IMR-90 (cell line): ENCODE results near the gene RBBP6. TPM values are rescaled to one million over a fixed set of nuclear protein-coding genes. Genes with fewer than 3 reads are reported as not detected.

ENCODE experiments used
- ATAC-seq: fragments of 200-7000 bp; cut with Tn5 transposase; 2 replicates; pipeline ENCODE4 v1.9.1; 2020; ENCODE audit warnings: low read depth, mild to moderate bottlenecking, moderate library complexity
- BruUV-seq: library from RNA; stranded (reverse); fragments of 400-500 nt; replicated peaks from 2 replicates; lab custom pipeline; 2021; lab: Mats Ljungman, UMichigan
- CTCF ChIA-PET: fragments of 300-600 bp; formaldehyde crosslinking; extraction: SDS; loops from one replicate; lab custom pipeline; 2021; ENCODE audit warnings: antibody characterized with exemption; lab: Yijun Ruan, JAX
- POLR2A ChIA-PET: fragments of 300-600 bp; sonication (Branson Sonifier 250); formaldehyde crosslinking; loops from one replicate; lab custom pipeline; 2022; ENCODE audit warnings: antibody characterized with exemption; ENCODE audit not compliant: unreplicated experiment; lab: Charles Lee
- DNase-seq: peaks from one replicate; pipeline ENCODE4 v3.0.0; 2013
- H2AFZ ChIP-seq: replicated peaks from 2 replicates; pipeline ENCODE3; 2013; ENCODE audit warnings: low read length, mild to moderate bottlenecking; ENCODE audit not compliant: poor library complexity
- H2AK5ac ChIP-seq: 2 replicates; pipeline ENCODE4 v1.6.1; 2013; ENCODE audit warnings: low read depth, low read length, inconsistent platforms
- H2AK9ac ChIP-seq: replicated peaks from 2 replicates; pipeline ENCODE3; 2013; ENCODE audit warnings: mild to moderate bottlenecking, low read depth, low read length, moderate library complexity; ENCODE audit not compliant: poor library complexity
- H2BK120ac ChIP-seq: 2 replicates; pipeline ENCODE4 v1.6.1; 2013; ENCODE audit warnings: low read depth, low read length, inconsistent platforms
- H2BK15ac ChIP-seq: 3 replicates; pipeline ENCODE4 v1.6.1; 2013; ENCODE audit warnings: low read depth, low read length, inconsistent platforms
- H2BK20ac ChIP-seq: 2 replicates; pipeline ENCODE4 v1.6.1; 2013; ENCODE audit warnings: low read depth, mild to moderate bottlenecking, inconsistent platforms, low read length, moderate library complexity
- H2BK5ac ChIP-seq: 2 replicates; pipeline ENCODE4 v1.6.1; 2013; ENCODE audit warnings: mild to moderate bottlenecking, low read depth, low read length, inconsistent platforms; ENCODE audit not compliant: poor library complexity, severe bottlenecking
- H3K14ac ChIP-seq: replicated peaks from 2 replicates; pipeline ENCODE4 v1.6.1; 2013; ENCODE audit warnings: low read depth, low read length, inconsistent platforms
- H3K18ac ChIP-seq: 2 replicates; pipeline ENCODE4 v1.6.1; 2013; ENCODE audit warnings: low read depth, low read length, control low read depth
- H3K23ac ChIP-seq: 2 replicates; pipeline ENCODE4 v1.6.1; 2013; ENCODE audit warnings: low read depth, low read length, inconsistent platforms
- H3K27ac ChIP-seq: 2 replicates; pipeline ENCODE4 v1.5.1; 2013; ENCODE audit warnings: mild to moderate bottlenecking, control low read depth, low read length; ENCODE audit not compliant: insufficient read depth
- H3K27me3 ChIP-seq: 2 replicates; pipeline ENCODE4 v1.6.1; 2013; ENCODE audit warnings: low read length; ENCODE audit not compliant: control insufficient read depth, insufficient read depth
- H3K36me3 ChIP-seq: 2 replicates; pipeline ENCODE4 v1.6.1; 2013; ENCODE audit warnings: low read length, mixed read lengths; ENCODE audit not compliant: control insufficient read depth, insufficient read depth
- H3K4ac ChIP-seq: 2 replicates; pipeline ENCODE4 v1.6.1; 2013; ENCODE audit warnings: low read depth, low read length, inconsistent platforms
- H3K4me1 ChIP-seq: 2 replicates; pipeline ENCODE4 v1.6.1; 2013; ENCODE audit warnings: low read length, mixed read lengths; ENCODE audit not compliant: control insufficient read depth, insufficient read depth
- H3K4me2 ChIP-seq: 2 replicates; pipeline ENCODE4 v1.6.1; 2013; ENCODE audit warnings: low read depth, mild to moderate bottlenecking, control low read depth, low read length, moderate library complexity
- H3K4me3 ChIP-seq: 2 replicates; pipeline ENCODE4 v1.5.1; 2013; ENCODE audit warnings: low read depth, mild to moderate bottlenecking, control low read depth, low read length, moderate library complexity; ENCODE audit not compliant: insufficient read depth
- H3K56ac ChIP-seq: 2 replicates; pipeline ENCODE4 v1.6.1; 2013; ENCODE audit warnings: low read length, inconsistent platforms; ENCODE audit not compliant: insufficient read depth; ENCODE audit errors: extremely low read depth
- H3K79me1 ChIP-seq, 2 experiments: 2 replicates each; pipeline ENCODE4 v1.6.1; 2013; ENCODE audit warnings: low read length in 2 of 2, inconsistent platforms in 1 of 2, low read depth in 1 of 2
- H3K9ac ChIP-seq: 2 replicates; pipeline ENCODE4 v1.6.1; 2013; ENCODE audit warnings: low read depth, low read length, control low read depth
- H3K9me1 ChIP-seq: 2 replicates; pipeline ENCODE4 v1.6.1; 2013; ENCODE audit warnings: low read length, inconsistent platforms; ENCODE audit not compliant: insufficient read depth
- H3K9me3 ChIP-seq: 2 replicates; pipeline ENCODE4 v1.6.1; 2013; ENCODE audit warnings: low read length; ENCODE audit not compliant: control insufficient read depth, insufficient read depth
- H4K20me1 ChIP-seq: 2 replicates; pipeline ENCODE4 v1.6.1; 2013; ENCODE audit warnings: low read length, inconsistent platforms; ENCODE audit not compliant: insufficient read depth
- H4K5ac ChIP-seq: 2 replicates; pipeline ENCODE4 v1.6.1; 2013; ENCODE audit warnings: mild to moderate bottlenecking, low read depth, low read length, control low read depth
- H4K8ac ChIP-seq, 2 experiments: 2 replicates each; pipeline ENCODE4 v1.6.1; 2013; ENCODE audit warnings: low read depth in 2 of 2, low read length in 2 of 2, control low read depth in 1 of 2, inconsistent platforms in 1 of 2
- H4K91ac ChIP-seq: 2 replicates; pipeline ENCODE4 v1.6.1; 2013; ENCODE audit warnings: low read depth, low read length, inconsistent platforms; ENCODE audit not compliant: insufficient read depth
- MAFK ChIP-seq: IDR thresholded peaks from 2 replicates; pipeline ENCODE4 v1.6.1; 2012; ENCODE audit warnings: low read depth, low read length, improper control_type of control experiment
- MAZ ChIP-seq: IDR thresholded peaks from 2 replicates; pipeline ENCODE4 v1.6.1; 2012; ENCODE audit warnings: low read depth, mild to moderate bottlenecking, low read length, improper control_type of control experiment, moderate library complexity, borderline replicate concordance
- MXI1 ChIP-seq: IDR thresholded peaks from 2 replicates; pipeline ENCODE4 v1.6.1; 2012; ENCODE audit warnings: low read depth, mild to moderate bottlenecking, low read length, moderate library complexity, borderline replicate concordance
- NFE2L2 ChIP-seq: fragments of 150-350 bp; IDR thresholded peaks from 2 replicates; pipeline ENCODE4 v1.6.1; 2016; ENCODE audit warnings: low read depth, mild to moderate bottlenecking, low read length
- RCOR1 ChIP-seq: IDR thresholded peaks from 2 replicates; pipeline ENCODE4 v1.6.1; 2012; ENCODE audit warnings: mild to moderate bottlenecking, low read length, improper control_type of control experiment; ENCODE audit not compliant: insufficient replicate concordance
- RFX5 ChIP-seq: IDR thresholded peaks from 2 replicates; pipeline ENCODE4 v1.8.0; 2012; ENCODE audit warnings: low read depth, mild to moderate bottlenecking, low read length, moderate library complexity
- SMC3 ChIP-seq: fragments of 150-350 bp; IDR thresholded peaks from 2 replicates; pipeline ENCODE4 v1.6.1; 2016; ENCODE audit warnings: low read depth, mild to moderate bottlenecking, antibody characterized with exemption, low read length, moderate library complexity
- WGBS, 2 experiments: methylation state at CpG; one replicate each; pipeline versions ENCODE4 v1.1.5 to v1.1.7; 2013; ENCODE audit warnings: missing lambda C conversion rate in 2 of 2; ENCODE audit not compliant: insufficient read length in 1 of 2; ENCODE audit errors: extremely low coverage in 2 of 2; 5-methylcytosine and 5-hydroxymethylcytosine counted together
- dilution Hi-C: fragments of 300-500 bp; cut with HindIII; formaldehyde crosslinking; loops from one replicate; pipeline ENCODE4 v1.14.3; 2018; ENCODE audit warnings: low sequenced_read_pairs; ENCODE audit not compliant: unreplicated experiment
- in situ Hi-C: fragments of 300-500 bp; cut with MboI; formaldehyde crosslinking; loops from 3 replicates; pipeline ENCODE4 v1.14.3; 2019; ENCODE audit warnings: low sequenced_read_pairs, inconsistent platforms, mixed read lengths
- intact Hi-C: fragments of 100-400 bp; cut with micrococcal nuclease; formaldehyde crosslinking; loops from 2 replicates; pipeline ENCODE4 v1.10.0; 2022
- polyA plus RNA-seq, 3 experiments: library from polyadenylated mRNA; depleted of rRNA; stranded (reverse); fragments of >200 nt; gene quantifications; 2 replicates each; pipeline ENCODE4 v1.2.3, GENCODE V29; 2012; ENCODE audit warnings: low replicate concordance in 1 of 3
- total RNA-seq: library from RNA; depleted of rRNA; stranded (reverse); fragments of >200 nt; gene quantifications from 2 replicates; pipeline ENCODE4 v1.2.3, GENCODE V29; 2012
- TF ChIP-seq, protein P1 (sequence below): conservative IDR thresholded peaks from 2 replicates; pipeline ENCODE4 v1.5.1; 2012; ENCODE audit warnings: mild to moderate bottlenecking, low read depth, low read length, improper control_type of control experiment

The RBBP6 gene
- total and polyA plus RNA-seq, 2 of the 4 experiments (the other 2 are of a cell fraction) = 7.2 to 17.8 TPM

DNA sequence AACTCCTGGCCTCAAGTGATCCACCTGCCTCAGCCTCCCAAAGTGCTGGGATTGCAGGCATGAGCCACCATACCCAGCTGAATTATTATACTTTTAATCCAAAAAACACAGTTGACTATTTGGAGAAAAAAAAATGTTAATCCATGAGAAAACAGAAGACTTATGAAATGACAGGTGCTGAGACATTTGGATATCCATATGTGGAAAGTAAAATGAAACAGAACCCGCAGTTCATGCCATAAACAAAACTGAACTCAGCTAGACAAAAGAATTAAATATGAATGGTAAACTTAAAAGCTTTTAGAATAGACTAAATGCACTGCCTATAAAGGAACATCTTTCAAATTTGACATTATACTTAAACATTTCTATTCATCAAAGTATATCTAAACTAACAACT, 8.2 kb upstream of the RBBP6 start:
- Histone ChIP-seq H3K9me1 (peaks cover 4% of the 10 kb centered on the region; the same call in 1 of the 2 replicates), H2AFZ (no peak overlapping the region), H3K4me2 (no peak overlapping the region), H4K91ac (no peak overlapping the region), H3K9me3 (no peaks in the 10 kb centered on the region), H3K27ac (no peak overlapping the region), H3K4ac (no peak overlapping the region), H2BK15ac (no peak overlapping the region), H4K8ac (no peak overlapping the region), H3K27me3 (no peaks in the 10 kb centered on the region), H3K36me3 (no peaks in the 10 kb centered on the region), H3K9ac (no peak overlapping the region), H4K20me1 (no peaks in the 10 kb centered on the region), H2AK5ac (no peak overlapping the region), H2BK120ac (no peak overlapping the region), H3K18ac (no peak overlapping the region), H3K14ac (no peak overlapping the region), H2BK5ac (no peak overlapping the region), H4K5ac (no peak overlapping the region), H3K4me1 (peaks cover 2% of the 10 kb centered on the region; the same call in 1 of the 2 replicates), H3K23ac (no peak overlapping the region), H2BK20ac (no peak overlapping the region), H3K56ac (no peak overlapping the region), H3K79me1 (no peaks in the 10 kb centered on the region), H2AK9ac (no peak overlapping the region), H3K4me3 (no peak overlapping the region)
- TF ChIP-seq NFE2L2 (no peak), MAZ (no peak), RFX5 (no peak), SMC3 (no peak), RCOR1 (no peak), MXI1 (no peak), MAFK (no peak)
- TF ChIP-seq, protein P1, sequence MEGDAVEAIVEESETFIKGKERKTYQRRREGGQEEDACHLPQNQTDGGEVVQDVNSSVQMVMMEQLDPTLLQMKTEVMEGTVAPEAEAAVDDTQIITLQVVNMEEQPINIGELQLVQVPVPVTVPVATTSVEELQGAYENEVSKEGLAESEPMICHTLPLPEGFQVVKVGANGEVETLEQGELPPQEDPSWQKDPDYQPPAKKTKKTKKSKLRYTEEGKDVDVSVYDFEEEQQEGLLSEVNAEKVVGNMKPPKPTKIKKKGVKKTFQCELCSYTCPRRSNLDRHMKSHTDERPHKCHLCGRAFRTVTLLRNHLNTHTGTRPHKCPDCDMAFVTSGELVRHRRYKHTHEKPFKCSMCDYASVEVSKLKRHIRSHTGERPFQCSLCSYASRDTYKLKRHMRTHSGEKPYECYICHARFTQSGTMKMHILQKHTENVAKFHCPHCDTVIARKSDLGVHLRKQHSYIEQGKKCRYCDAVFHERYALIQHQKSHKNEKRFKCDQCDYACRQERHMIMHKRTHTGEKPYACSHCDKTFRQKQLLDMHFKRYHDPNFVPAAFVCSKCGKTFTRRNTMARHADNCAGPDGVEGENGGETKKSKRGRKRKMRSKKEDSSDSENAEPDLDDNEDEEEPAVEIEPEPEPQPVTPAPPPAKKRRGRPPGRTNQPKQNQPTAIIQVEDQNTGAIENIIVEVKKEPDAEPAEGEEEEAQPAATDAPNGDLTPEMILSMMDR = no peak
- POLR2A ChIA-PET = no interaction called here
- CTCF ChIA-PET = no interaction called here
- ATAC-seq (no peak), DNase-seq (no peak)
- WGBS, 2 experiments = no CpG with 5 or more reads among the region's 1 CpG
- intact Hi-C loops = no loop called here
- in situ Hi-C loops = loop anchor here (25.0 kb wide), 1 partner anchor 706 kb away; no protein-coding TSS in a partner anchor
- dilution Hi-C loops = no loop called here
- BruUV-seq = no TSS peak
